GM23338 (cell line): ENCODE measurements around the gene FCHO2. TPM values are rescaled to one million over a fixed set of nuclear protein-coding genes. Genes with fewer than 3 reads are reported as not detected.

Experiments used
- ATAC-seq: fragments of 200-7000 bp; cut with Tn5 transposase; 3 replicates; pipeline ENCODE4 v1.9.1; 2020
- DNase-seq: peaks from one replicate; pipeline ENCODE4 v3.0.0-alpha.2; 2015; ENCODE audit warnings: low spot score
- H2AFZ ChIP-seq: fragments of 200-600 bp; sonication (generic); 2 replicates; pipeline ENCODE4 v1.8.0; 2016; ENCODE audit warnings: antibody characterized with exemption, mild to moderate bottlenecking, moderate library complexity
- H3F3A ChIP-seq: fragments of 200-600 bp; sonication (generic); replicated peaks from 2 replicates; pipeline ENCODE4 v1.8.0; 2017; ENCODE audit warnings: antibody characterized with exemption, mixed run types, low read depth
- H3K27ac ChIP-seq: fragments of 200-600 bp; sonication (generic); 2 replicates; pipeline ENCODE4 v1.6.1; 2016; ENCODE audit warnings: low read depth
- H3K27me3 ChIP-seq: fragments of 200-600 bp; sonication (generic); 2 replicates; pipeline ENCODE4 v1.8.0; 2016; ENCODE audit warnings: mild to moderate bottlenecking, mixed run types, moderate library complexity; ENCODE audit not compliant: insufficient read depth
- H3K36me3 ChIP-seq: fragments of 200-600 bp; sonication (generic); 2 replicates; pipeline ENCODE4 v1.8.0; 2016; ENCODE audit warnings: mild to moderate bottlenecking; ENCODE audit not compliant: insufficient read depth
- H3K4me1 ChIP-seq: fragments of 200-600 bp; sonication (generic); 2 replicates; pipeline ENCODE4 v1.8.0; 2016; ENCODE audit warnings: mild to moderate bottlenecking, moderate library complexity; ENCODE audit not compliant: insufficient read depth
- H3K4me2 ChIP-seq: fragments of 200-600 bp; sonication (generic); 2 replicates; pipeline ENCODE4 v1.7.1; 2017; ENCODE audit warnings: mixed run types
- H3K4me3 ChIP-seq: fragments of 200-600 bp; sonication (generic); 2 replicates; pipeline ENCODE4 v1.6.1; 2016; ENCODE audit warnings: mixed run types
- H3K79me2 ChIP-seq: fragments of 200-600 bp; sonication (generic); replicated peaks from 2 replicates; pipeline ENCODE4 v1.8.0; 2017; ENCODE audit warnings: mild to moderate bottlenecking; ENCODE audit not compliant: insufficient read depth
- H3K9me2 ChIP-seq: fragments of 200-600 bp; sonication (generic); 2 replicates; pipeline ENCODE4 v1.8.0; 2017; ENCODE audit not compliant: insufficient read depth
- H4K20me1 ChIP-seq: fragments of 200-600 bp; sonication (generic); replicated peaks from 2 replicates; pipeline ENCODE4 v1.8.0; 2017; ENCODE audit warnings: mild to moderate bottlenecking; ENCODE audit not compliant: insufficient read depth
- H3K27ac Mint-ChIP-seq: 2 replicates; pipeline ENCODE4 v1.8.0; 2020; ENCODE audit warnings: inconsistent platforms, mild to moderate bottlenecking, moderate library complexity, mixed read lengths
- H3K27me3 Mint-ChIP-seq: 3 replicates; pipeline ENCODE4 v1.8.0; 2022; ENCODE audit warnings: low read depth, mild to moderate bottlenecking, moderate library complexity, mixed read lengths, inconsistent platforms; ENCODE audit not compliant: insufficient read depth, poor library complexity
- H3K36me3 Mint-ChIP-seq: 3 replicates; pipeline ENCODE4 v1.8.0; 2021; ENCODE audit warnings: low read depth, mild to moderate bottlenecking, inconsistent platforms, moderate library complexity, mixed read lengths
- H3K4me1 Mint-ChIP-seq: 3 replicates; pipeline ENCODE4 v1.8.0; 2020; ENCODE audit warnings: mild to moderate bottlenecking, inconsistent platforms, mixed read lengths
- H3K4me3 Mint-ChIP-seq: 3 replicates; pipeline ENCODE4 v1.8.0; 2021; ENCODE audit warnings: moderate library complexity, mild to moderate bottlenecking, inconsistent platforms, mixed read lengths
- H3K9me3 Mint-ChIP-seq: 3 replicates; pipeline ENCODE4 v1.8.0; 2020; ENCODE audit warnings: moderate library complexity, mild to moderate bottlenecking, inconsistent platforms, mixed read lengths
- CREB1 ChIP-seq: fragments of 250-450 bp; sonication (Bioruptor Pico); IDR thresholded peaks from 2 replicates; pipeline ENCODE4 v1.5.0; 2020; ENCODE audit warnings: low read depth, mild to moderate bottlenecking, moderate library complexity
- ETS1 ChIP-seq: IDR thresholded peaks from 2 replicates; pipeline ENCODE4 v1.6.1; 2016; ENCODE audit warnings: antibody characterized with exemption
- EZH2 ChIP-seq: fragments of 200-600 bp; sonication (generic); IDR thresholded peaks from one replicate; pipeline ENCODE4 v1.8.0; 2017; ENCODE audit warnings: antibody characterized with exemption, mild to moderate bottlenecking, low read depth; ENCODE audit not compliant: unreplicated experiment
- EZH2phosphoT487 ChIP-seq: fragments of 200-600 bp; sonication (generic); IDR thresholded peaks from one replicate; pipeline ENCODE4 v1.8.1; 2018; ENCODE audit warnings: antibody characterized with exemption; ENCODE audit not compliant: unreplicated experiment
- JUNB ChIP-seq: IDR thresholded peaks from one replicate; pipeline ENCODE4 v1.6.1; 2016; ENCODE audit warnings: antibody characterized with exemption; ENCODE audit not compliant: unreplicated experiment
- REST ChIP-seq: IDR thresholded peaks from one replicate; pipeline ENCODE4 v1.6.1; 2018; ENCODE audit warnings: antibody characterized with exemption; ENCODE audit not compliant: unreplicated experiment
- STAT1 ChIP-seq: IDR thresholded peaks from one replicate; pipeline ENCODE4 v1.6.1; 2016; ENCODE audit warnings: antibody characterized with exemption; ENCODE audit not compliant: unreplicated experiment
- ZNF114 ChIP-seq: fragments of 250-450 bp; sonication (Bioruptor Pico); IDR thresholded peaks from 2 replicates; pipeline ENCODE4 v1.5.0; 2020; ENCODE audit warnings: mild to moderate bottlenecking, moderate library complexity
- ZNF331 ChIP-seq: fragments of 250-450 bp; sonication (Bioruptor Pico); IDR thresholded peaks from 2 replicates; pipeline ENCODE4 v1.5.0; 2020; ENCODE audit warnings: low read depth, mild to moderate bottlenecking, moderate library complexity
- ZNF462 ChIP-seq: fragments of 250-450 bp; sonication (Bioruptor Pico); IDR thresholded peaks from 2 replicates; pipeline ENCODE4 v1.5.0; 2020; ENCODE audit warnings: mild to moderate bottlenecking, moderate library complexity
- polyA plus RNA-seq: library from polyadenylated mRNA; unstranded; fragments of >200 nt; fragmentation: Nextera tagmentation; extraction: Ambion mirVana; gene quantifications from 2 replicates; pipeline ENCODE4 v1.2.1, GENCODE V29; 2016
- total RNA-seq: library from RNA; depleted of rRNA; stranded (reverse); fragments of >200 nt; shearing (Covaris generic); gene quantifications from 2 replicates; pipeline ENCODE4 v1.2.3, GENCODE V29; 2014

FCHO2 gene
- total and polyA plus RNA-seq, 2 experiments from 2014 or later, result 8.4 to 10.1 TPM

- Histone ChIP-seq H3K4me1 (peaks cover 10% of the 10 kb centered on the region), H3K4me3 (no peak overlapping the region), H4K20me1 (no peaks in the 10 kb centered on the region), H2AFZ (no peak overlapping the region), H3K79me2 (no peaks in the 10 kb centered on the region), H3K36me3 (no peaks in the 10 kb centered on the region), H3K27ac (no peak overlapping the region), H3K9me2 (no peaks in the 10 kb centered on the region), H3K4me2 (no peak overlapping the region), H3K27me3 (peaks cover 12% of the 10 kb centered on the region), H3F3A (no peaks in the 10 kb centered on the region)
- Mint-ChIP-seq H3K27ac (no peak overlapping the region), H3K27me3 (peaks cover 9% of the 10 kb centered on the region), H3K36me3 (peaks cover 3% of the 10 kb centered on the region; the same call in 2 of the 3 replicates), H3K9me3 (no peaks in the 10 kb centered on the region; the same call in 2 of the 3 replicates), H3K4me3 (no peak overlapping the region), H3K4me1 (peaks cover 33% of the 10 kb centered on the region)
- DNase-seq, result no peak
- no peak for ATAC-seq
- TF ChIP-seq CREB1 (CRISPR knock-in tag), result no peak
- no peak for TF ChIP-seq ZNF114 (CRISPR knock-in tag)
- no peak for TF ChIP-seq ZNF462 (CRISPR knock-in tag)
- no peak for TF ChIP-seq REST
- no peak for TF ChIP-seq EZH2phosphoT487
- TF ChIP-seq STAT1, result no peak
- no peak for TF ChIP-seq EZH2
- no peak for TF ChIP-seq ZNF331 (CRISPR knock-in tag)
- no peak for TF ChIP-seq ETS1
- TF ChIP-seq JUNB, result no peak
Observed at GRCh38 chr5:73126957-73127356, 171.1 kb downstream of the FCHO2 start.
